HG02884 (cell line): ENCODE data around the gene KIAA1549.
"Not testable (repeated sequence)": the region's sequence is repeated elsewhere in the genome, so short reads cannot be mapped to it uniquely, and the experiment has no call there.

ENCODE experiments used
- ATAC-seq: cut with Tn5 transposase; IDR thresholded peaks from one replicate; pipeline ENCODE4 v1.9.1; 2021; ENCODE audit warnings: mild to moderate bottlenecking, moderate library complexity; ENCODE audit not compliant: unreplicated experiment

The KIAA1549 gene

DNA sequence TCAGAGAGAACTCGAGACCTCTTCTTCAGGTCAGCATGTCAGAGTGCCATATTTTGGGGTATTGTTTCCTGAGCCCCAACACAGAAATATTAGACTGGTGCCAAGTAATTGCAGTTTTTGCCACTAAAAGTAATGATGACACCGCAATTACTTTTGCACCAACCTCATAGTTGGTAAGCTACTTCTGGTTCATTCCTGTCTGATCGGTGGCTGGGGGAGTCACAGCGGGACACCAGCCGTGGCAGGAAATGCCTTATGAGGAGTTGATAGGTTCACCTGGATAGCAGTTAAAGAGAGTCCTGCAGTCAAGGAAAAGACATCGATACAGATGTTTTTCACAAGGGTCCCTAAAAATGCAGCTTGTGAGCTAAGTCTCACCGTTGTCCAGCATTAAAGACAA lies 159.3 kb downstream of the KIAA1549 start:
- ATAC-seq: no peak

DNA sequence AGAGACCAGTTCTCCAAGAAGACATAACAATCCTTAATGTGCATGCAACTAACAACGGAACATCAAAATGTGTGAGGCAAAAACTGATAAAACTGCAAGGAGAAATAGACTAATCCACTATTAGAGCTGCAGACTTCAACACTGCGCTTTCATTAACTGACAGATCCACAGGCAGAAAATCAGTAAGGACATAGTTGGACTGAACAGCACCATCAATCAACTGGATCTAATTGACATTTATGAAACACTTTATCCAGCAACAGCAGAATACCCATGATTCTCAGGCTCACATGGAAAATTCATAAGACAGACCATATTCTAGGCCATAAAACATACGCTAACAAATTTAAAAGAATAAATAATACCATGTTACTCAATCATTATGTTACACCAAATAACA lies 161.6 kb downstream of the KIAA1549 start:
- no peak for ATAC-seq

- ATAC-seq: no peak
Observed at GRCh38 chr7:138816650-138817049, 164.5 kb downstream of the KIAA1549 start.

- no peak for ATAC-seq
Observed at GRCh38 chr7:138814816-138815332, 166.3 kb downstream of the KIAA1549 start.

DNA sequence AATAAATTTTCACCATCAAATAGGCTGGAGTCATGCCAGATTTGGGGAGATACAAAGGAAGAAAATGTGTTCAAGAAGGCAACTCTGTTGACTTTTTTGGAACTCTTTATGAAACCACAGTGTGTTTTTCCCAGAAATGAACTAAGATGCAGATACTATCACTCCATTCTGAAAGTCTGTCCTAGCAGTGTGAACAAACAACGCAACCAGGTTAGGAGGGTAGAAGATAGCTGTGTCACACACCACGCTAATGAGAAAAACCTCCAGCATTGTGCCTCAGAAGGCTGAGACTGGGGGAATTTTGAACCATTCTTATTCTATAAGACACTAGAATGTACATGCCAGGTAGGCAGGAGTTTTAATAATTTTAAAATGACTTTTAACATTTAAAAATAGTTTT lies 167.2 kb downstream of the KIAA1549 start:
- no peak for ATAC-seq

DNA sequence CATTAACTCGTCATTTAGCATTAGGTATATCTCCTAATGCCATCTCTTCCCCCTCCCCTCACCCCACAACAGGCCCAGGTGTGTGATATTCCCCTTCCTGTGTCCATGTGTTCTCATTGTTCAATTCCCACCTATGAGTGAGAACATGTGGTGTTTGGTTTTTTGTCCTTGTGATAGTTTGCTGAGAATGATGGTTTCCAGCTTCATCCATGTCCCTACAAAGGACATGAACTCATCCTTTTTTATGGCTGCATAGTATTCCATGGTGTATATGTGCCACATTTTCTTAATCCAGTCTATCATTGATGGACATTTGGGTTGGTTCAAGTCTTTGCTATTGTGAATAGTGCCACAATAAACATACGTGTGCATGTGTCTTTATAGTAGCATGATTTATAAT lies 169.9 kb downstream of the KIAA1549 start:
- ATAC-seq: not testable (repeated sequence)

GRCh38 chr7:138809346-138809745 lies 171.8 kb downstream of the KIAA1549 start:
- ATAC-seq: no peak

GRCh38 chr7:138804618-138805017 lies 176.6 kb downstream of the KIAA1549 start:
- no peak for ATAC-seq

DNA sequence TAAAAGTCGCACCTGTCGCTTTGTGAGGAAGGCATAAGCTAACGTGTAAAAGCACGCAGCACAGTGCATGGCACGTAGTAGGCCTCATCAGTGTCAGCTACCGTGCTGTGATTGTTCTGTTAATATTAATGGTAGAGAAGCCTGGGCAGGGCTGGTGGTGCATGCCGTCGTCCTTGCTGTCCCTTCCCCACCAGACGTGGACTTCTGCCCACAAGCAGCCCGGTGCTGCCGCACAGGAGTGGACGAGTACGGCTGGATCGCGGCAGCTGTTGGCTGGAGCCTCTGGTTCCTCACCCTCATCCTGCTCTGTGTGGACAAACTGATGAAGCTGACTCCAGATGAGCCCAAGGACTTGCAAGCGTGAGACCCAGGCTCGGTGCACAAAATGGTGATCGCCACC lies 178.5 kb downstream of the KIAA1549 start:
- ATAC-seq: no peak

- ATAC-seq: no peak
Observed at GRCh38 chr7:138801256-138801655, 179.9 kb downstream of the KIAA1549 start.

GRCh38 chr7:138799336-138800000 lies 181.7 kb downstream of the KIAA1549 start:
- ATAC-seq: no peak

GRCh38 chr7:138798836-138799235 lies 182.4 kb downstream of the KIAA1549 start:
- ATAC-seq: no peak

DNA sequence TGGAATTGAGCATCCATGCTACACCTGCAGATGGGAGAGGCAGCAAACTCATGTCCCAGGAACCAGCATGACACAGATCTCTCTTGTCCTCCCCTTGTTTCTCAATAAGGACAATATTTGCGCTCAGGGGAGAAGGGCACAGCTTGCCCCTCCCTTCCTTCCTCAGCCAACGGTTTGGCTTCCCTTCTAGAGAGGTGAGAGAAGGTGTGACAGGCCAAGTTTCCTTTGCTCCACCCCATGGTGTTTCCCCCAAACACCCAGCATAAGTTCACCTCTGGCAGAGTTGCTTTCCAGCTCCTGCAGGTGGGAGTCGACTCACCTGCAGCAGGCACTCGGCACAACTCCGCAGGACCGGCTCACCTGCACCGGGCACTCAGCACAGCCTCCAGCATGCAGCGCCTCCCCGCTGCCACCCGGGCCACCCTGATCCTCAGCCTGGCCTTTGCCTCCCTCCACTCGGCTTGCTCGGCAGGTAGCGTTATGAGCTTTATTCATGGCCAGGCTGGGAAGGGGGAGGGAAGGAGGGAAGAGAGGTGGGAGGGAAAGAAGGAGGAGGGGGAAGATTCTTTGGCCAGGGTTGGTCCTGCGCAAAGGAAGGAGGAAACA lies 183.4 kb downstream of the KIAA1549 start, which contains the start of the genes ATP6V0A4 and TMEM213:
Gene ATP6V0A4 (minus strand): TSS at position 482 of the 606 bp plus-strand sequence. CDS start 26,949 bp downstream, outside the sequence.
Gene TMEM213 (plus strand): TSS at position 280 of the 606 bp plus-strand sequence. CDS start 111 bp downstream, at position 391.
- ATAC-seq: no peak

- not testable (repeated sequence) for ATAC-seq
Observed at GRCh38 chr7:138797046-138797445, 184.1 kb downstream of the KIAA1549 start.

- no peak for ATAC-seq
Observed at GRCh38 chr7:138796038-138796615, 185.1 kb downstream of the KIAA1549 start.

DNA sequence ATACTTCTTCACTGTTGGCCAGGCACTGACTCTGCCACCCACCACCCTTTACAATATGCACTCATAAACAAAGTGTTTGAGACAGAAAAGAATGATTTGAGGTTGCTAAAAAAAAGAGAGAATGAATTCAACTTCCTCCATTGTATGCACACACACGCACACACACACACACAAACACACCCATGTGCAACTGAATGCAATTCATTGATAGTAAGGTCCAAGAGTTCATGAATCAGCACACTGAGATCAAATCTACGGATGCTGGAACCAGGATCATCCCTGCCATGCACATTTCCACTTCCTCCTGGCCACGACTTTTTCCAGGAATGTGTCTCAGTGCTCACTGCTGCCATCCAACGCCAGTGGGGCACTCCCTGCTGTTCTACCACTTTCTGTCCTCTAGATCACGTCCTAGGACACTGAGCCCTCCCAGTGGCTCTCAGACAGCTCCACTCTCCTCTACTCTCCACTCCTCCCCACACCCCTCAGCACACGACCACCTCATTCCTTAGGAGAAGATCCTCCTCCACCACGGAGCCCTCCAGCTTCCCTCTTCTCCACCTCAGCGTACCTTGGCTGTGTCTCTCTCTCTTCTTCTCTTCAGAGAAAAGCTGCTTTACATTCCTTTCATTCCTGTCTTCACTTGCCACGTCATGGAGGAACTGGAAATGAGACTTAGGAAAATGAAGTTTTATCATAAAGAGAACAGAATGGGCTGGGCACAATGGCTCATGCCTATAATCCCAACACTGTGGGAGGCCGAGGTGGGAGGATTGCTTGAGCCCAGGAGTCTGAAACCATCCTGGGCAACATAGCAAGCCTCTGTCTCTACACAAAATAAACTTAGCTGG lies 195.4 kb downstream of the KIAA1549 start:
- no peak for ATAC-seq

DNA sequence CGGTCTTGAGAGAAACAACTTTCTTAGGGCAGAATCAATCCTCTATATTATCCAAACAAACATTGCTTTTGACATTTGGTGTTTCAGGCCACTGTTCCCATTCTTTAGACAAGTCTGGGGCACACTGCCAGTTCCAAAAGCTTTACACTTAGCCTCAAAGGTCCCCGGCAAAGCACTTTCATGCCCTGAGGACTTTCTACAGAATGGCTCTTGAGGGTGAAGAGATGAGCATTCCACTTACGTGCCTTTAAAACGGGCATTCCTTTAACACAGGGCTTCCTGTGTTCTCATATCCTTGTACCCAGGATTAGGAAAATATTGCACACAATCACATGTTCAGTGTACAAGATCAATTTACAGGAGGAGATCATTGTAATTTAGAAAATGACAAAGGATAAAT lies 196.5 kb downstream of the KIAA1549 start:
- no peak for ATAC-seq
